ENCODE measurements around the gene CCNI2. TPM values are rescaled to one million over a fixed set of nuclear protein-coding genes. Genes with fewer than 3 reads are reported as not detected.
A peak's percentile ranks its signal among the peaks of the same experiment; 100 is the strongest.

CCNI2 gene
- total RNA-seq, 1 donor from 2014 or later: not detected

GRCh38 chr5:132754947-132755346 lies 7.7 kb downstream of the CCNI2 start:
- Histone ChIP-seq H3K27me3 (no peaks in the 10 kb centered on the region), H3K4me3 (no peak overlapping the region), H3K27ac (peak overlapping the region in 1 of 2 donors; percentile 6), H3K9me3 (no peaks in the 10 kb centered on the region), H3K4me1 (no peaks in the 10 kb centered on the region), H3K36me3 (peaks cover 24 to 28% of the 10 kb centered on the region in 2 donors)
- intact Hi-C loops (cut with DNase I): no loop called here
- peak in 1 of 3 experiments; percentile 39 for TF ChIP-seq CTCF (IDR thresholded peaks at IDR 0.05)
- no peak for DNase-seq (ENCODE audit: low spot score in 2 of 2)

DNA sequence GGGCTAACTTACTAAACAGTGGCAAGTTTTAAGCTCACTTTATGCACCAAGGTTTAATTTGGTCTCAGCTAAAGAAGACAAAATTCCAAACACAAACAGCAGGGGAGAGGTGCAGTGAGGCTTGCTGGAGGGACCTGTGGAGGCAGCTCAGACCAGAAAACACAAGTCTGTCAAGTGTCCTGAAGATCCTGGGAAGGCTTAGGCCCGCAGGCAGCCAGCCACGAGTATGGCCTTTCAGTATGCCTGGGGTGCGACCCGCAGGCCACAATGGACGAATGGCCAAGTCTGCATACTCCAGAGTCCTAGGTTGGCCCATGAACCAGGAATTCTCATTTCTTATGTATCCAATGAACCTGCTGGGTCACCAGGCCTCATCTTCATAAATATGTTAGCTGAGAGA lies 9.3 kb downstream of the CCNI2 start:
- no peak overlapping the region for H3K4me3 ChIP-seq
- peaks cover 39 to 44% of the 10 kb centered on the region in 2 donors for H3K36me3 ChIP-seq
- DNase-seq (ENCODE audit: low spot score in 2 of 2): no peak
- H3K4me1 ChIP-seq: no peaks in the 10 kb centered on the region
- no peak for TF ChIP-seq CTCF (IDR thresholded peaks at IDR 0.05)
- H3K9me3 ChIP-seq: no peaks in the 10 kb centered on the region
- H3K27ac ChIP-seq: no peak overlapping the region
- intact Hi-C loops (cut with DNase I): no loop called here
- no peaks in the 10 kb centered on the region for H3K27me3 ChIP-seq

GRCh38 chr5:132758451-132758850 lies 11.2 kb downstream of the CCNI2 start:
- no peak for TF ChIP-seq CTCF (IDR thresholded peaks at IDR 0.05)
- no peak for DNase-seq (ENCODE audit: low spot score in 2 of 2)
- H3K36me3 ChIP-seq: peaks cover 57 to 62% of the 10 kb centered on the region in 2 donors
- H3K4me1 ChIP-seq: no peaks in the 10 kb centered on the region
- intact Hi-C loops (cut with DNase I): no loop called here
- no peak overlapping the region for H3K27ac ChIP-seq
- H3K4me3 ChIP-seq: no peak overlapping the region
- no peaks in the 10 kb centered on the region for H3K27me3 ChIP-seq
- H3K9me3 ChIP-seq: no peaks in the 10 kb centered on the region

DNA sequence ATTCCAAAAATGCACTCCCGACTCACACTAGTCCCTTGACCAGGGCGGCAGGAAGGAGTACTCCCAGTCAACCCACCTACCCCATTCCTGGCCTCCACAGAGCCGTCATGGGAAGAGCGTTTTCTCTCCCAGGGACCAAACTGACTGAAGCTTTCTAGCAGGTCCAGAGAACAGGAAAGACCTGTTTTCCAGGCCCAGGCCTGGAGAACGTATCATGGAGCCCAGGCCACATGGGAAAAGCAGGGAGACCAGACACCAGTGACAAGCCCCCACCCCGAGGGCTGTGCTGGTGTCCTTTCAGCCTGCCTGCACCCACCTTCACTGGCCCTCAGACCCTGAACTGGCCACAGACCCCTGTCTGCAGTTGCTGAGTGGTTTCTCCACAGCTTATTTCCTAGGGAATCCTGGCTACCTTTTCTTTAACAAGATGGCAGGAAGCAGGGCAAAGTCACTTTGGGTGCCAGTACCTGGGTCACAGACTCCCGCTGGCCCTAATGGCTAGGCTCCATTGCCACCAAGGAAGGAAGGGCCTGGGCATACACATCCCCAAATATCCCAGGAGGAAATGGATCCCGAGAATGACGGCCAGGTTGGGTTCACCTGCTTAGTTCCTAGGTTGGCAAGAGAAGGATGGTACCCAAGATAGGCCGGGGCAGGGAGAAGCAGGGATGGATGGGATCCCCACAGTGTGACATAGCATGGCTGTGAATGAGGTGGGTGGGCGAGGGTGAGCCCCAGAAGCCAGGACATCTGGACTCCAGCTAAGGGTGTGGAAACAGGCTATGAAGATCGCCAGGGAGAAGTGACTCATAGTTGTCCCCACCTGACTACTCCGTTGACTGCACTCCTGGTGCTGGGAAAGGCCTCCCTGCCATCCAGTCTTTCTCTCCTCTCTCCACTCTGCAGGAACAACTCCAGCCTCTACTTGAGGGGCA lies 12.2 kb downstream of the CCNI2 start:
- no peak for DNase-seq (ENCODE audit: low spot score in 2 of 2)
- peaks cover 66 to 72% of the 10 kb centered on the region in 2 donors for H3K36me3 ChIP-seq
- no peak overlapping the region for H3K27ac ChIP-seq
- intact Hi-C loops (cut with DNase I): no loop called here
- no peaks in the 10 kb centered on the region for H3K9me3 ChIP-seq
- no peaks in the 10 kb centered on the region for H3K4me1 ChIP-seq
- no peak overlapping the region for H3K4me3 ChIP-seq
- TF ChIP-seq CTCF (IDR thresholded peaks at IDR 0.05): no peak
- no peaks in the 10 kb centered on the region for H3K27me3 ChIP-seq

DNA sequence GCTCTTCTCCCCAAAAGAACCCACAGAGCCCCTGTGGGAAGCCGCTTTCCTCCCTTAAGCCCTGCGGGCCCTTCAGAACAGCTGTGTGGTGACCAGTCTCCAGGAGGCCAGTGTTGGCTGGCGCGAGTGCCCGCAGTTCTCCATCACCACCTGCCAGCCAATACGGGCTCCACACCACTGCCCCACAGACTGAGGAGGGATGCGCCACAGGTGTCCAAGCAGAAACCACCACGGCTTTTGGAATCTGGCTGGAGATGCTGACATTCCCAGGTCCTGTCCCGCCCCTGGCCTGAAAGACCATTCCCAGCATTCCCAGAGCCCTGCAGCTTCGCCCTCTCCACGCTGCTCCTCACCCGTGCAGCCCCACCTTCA lies 12.8 kb downstream of the CCNI2 start:
- Histone ChIP-seq H3K27me3 (no peaks in the 10 kb centered on the region), H3K9me3 (no peaks in the 10 kb centered on the region), H3K36me3 (peaks cover 73 to 78% of the 10 kb centered on the region in 2 donors), H3K4me1 (no peaks in the 10 kb centered on the region), H3K27ac (no peak overlapping the region), H3K4me3 (no peak overlapping the region)
- intact Hi-C loops (cut with DNase I): no loop called here
- no peak for TF ChIP-seq CTCF (IDR thresholded peaks at IDR 0.05)
- no peak for DNase-seq (ENCODE audit: low spot score in 2 of 2)

All from ascending aorta (tissue), 2 donors.